ENCODE measurements around the gene CAAP1.

Gene CAAP1

DNA sequence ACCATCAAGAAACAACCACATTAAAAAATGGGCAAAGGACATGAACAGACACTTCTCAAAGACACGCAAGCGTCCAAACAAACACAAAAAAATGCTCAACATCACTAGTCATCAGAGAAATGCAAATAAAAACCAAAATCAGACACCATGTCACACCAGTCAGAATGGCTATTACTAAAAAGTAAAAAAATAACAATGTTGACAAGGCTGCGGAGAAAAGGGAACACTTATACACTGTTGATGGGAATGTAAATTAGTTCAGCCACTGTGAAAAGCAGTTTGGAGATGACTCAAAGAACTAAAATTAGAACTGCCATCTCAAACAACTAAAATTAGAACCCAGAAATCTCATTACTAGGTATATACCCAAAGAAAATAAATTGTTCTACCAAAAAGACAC lies 80.4 kb downstream of the CAAP1 start:
- Histone ChIP-seq H3K9me3 (replicated peaks; ENCODE audit: insufficient read depth, low read length) (no peaks in the 10 kb centered on the region), H3K79me2 (ENCODE audit: low read length) (no peaks in the 10 kb centered on the region), H3K36me3 (replicated peaks; ENCODE audit: insufficient read depth, low read length) (no peaks in the 10 kb centered on the region), H3K4me2 (ENCODE audit: low read depth, low read length) (no peak overlapping the region), H3K9ac (ENCODE audit: low read length) (no peak overlapping the region), H4K20me1 (ENCODE audit: insufficient read depth, low read length) (no peaks in the 10 kb centered on the region), H3K27me3 (replicated peaks; ENCODE audit: insufficient read depth, low read length) (no peaks in the 10 kb centered on the region), H3F3A (ENCODE audit: insufficient read depth, low read length) (no peaks in the 10 kb centered on the region), H3K4me3 (ENCODE audit: low read length) (no peak overlapping the region), H3K9me2 (replicated peaks; ENCODE audit: insufficient read depth, low read length) (no peaks in the 10 kb centered on the region), H3K27ac (ENCODE audit: low read length) (no peak overlapping the region), H3K4me1 (ENCODE audit: low read length) (no peaks in the 10 kb centered on the region), H2AFZ (ENCODE audit: low read length) (no peak overlapping the region)
- DNase-seq, result no peak
- TF ChIP-seq EZH2 (optimal IDR thresholded peaks at IDR 0.05; ENCODE audit: low read depth, low read length) (no peak), EZH2phosphoT487 (IDR thresholded peaks at IDR 0.05; ENCODE audit: low read length) (no peak)
- TF ChIP-seq, protein P1, sequence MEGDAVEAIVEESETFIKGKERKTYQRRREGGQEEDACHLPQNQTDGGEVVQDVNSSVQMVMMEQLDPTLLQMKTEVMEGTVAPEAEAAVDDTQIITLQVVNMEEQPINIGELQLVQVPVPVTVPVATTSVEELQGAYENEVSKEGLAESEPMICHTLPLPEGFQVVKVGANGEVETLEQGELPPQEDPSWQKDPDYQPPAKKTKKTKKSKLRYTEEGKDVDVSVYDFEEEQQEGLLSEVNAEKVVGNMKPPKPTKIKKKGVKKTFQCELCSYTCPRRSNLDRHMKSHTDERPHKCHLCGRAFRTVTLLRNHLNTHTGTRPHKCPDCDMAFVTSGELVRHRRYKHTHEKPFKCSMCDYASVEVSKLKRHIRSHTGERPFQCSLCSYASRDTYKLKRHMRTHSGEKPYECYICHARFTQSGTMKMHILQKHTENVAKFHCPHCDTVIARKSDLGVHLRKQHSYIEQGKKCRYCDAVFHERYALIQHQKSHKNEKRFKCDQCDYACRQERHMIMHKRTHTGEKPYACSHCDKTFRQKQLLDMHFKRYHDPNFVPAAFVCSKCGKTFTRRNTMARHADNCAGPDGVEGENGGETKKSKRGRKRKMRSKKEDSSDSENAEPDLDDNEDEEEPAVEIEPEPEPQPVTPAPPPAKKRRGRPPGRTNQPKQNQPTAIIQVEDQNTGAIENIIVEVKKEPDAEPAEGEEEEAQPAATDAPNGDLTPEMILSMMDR (IDR thresholded peaks at IDR 0.05; ENCODE audit: low read length), result no peak

DNA sequence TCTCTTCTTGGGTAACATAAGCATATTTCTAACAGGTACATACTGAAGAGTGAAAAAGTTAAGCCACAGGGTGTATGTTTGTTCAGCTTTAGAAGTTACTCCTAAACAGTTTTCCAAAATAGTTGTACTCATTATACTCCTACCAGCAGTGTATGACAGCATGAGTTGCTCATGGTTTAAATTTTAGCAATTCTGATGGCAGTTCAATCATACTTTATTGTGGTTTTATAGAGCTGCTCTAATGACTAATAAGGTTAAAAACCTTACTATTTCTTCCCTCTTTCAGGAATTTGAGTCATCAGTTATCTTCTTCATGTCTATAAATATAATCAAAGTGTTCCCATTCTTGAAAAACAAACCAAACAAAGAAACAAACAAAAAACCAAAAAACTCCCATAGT lies 81.5 kb downstream of the CAAP1 start:
- Histone ChIP-seq H3K27ac (ENCODE audit: low read length) (no peak overlapping the region), H3K4me2 (ENCODE audit: low read depth, low read length) (no peak overlapping the region), H4K20me1 (ENCODE audit: insufficient read depth, low read length) (no peaks in the 10 kb centered on the region), H3K9ac (ENCODE audit: low read length) (no peak overlapping the region), H3K9me2 (replicated peaks; ENCODE audit: insufficient read depth, low read length) (no peaks in the 10 kb centered on the region), H3K36me3 (replicated peaks; ENCODE audit: insufficient read depth, low read length) (no peaks in the 10 kb centered on the region), H3K4me1 (ENCODE audit: low read length) (no peaks in the 10 kb centered on the region), H3K4me3 (ENCODE audit: low read length) (no peak overlapping the region), H3K27me3 (replicated peaks; ENCODE audit: insufficient read depth, low read length) (no peaks in the 10 kb centered on the region), H2AFZ (ENCODE audit: low read length) (no peak overlapping the region), H3K79me2 (ENCODE audit: low read length) (no peaks in the 10 kb centered on the region), H3F3A (ENCODE audit: insufficient read depth, low read length) (no peaks in the 10 kb centered on the region), H3K9me3 (replicated peaks; ENCODE audit: insufficient read depth, low read length) (no peaks in the 10 kb centered on the region)
- TF ChIP-seq EZH2phosphoT487 (IDR thresholded peaks at IDR 0.05; ENCODE audit: low read length), result no peak
- TF ChIP-seq, protein P1 (IDR thresholded peaks at IDR 0.05; ENCODE audit: low read length), result no peak
- no peak for TF ChIP-seq EZH2 (optimal IDR thresholded peaks at IDR 0.05; ENCODE audit: low read depth, low read length)
- no peak for DNase-seq

DNA sequence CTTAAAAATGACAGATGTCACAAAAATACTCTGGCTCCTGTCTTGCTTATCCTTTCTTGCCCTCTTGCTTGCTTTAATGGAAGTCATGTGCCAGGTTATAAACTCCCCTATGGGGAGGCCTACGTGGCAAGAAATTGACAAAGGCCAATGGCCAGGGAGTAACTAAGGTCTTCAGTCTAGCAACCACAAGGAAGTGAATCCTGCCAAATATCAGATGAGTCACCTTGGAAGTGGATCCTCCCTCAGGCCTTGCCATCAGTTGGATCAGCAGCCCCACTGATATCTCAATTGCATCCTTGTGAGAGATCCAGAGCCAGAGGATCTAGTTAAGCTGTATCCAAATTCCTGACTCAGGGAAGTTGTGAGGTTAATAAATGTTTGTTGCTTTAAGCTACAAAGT lies 82.8 kb downstream of the CAAP1 start:
- no peak overlapping the region for H3K9ac ChIP-seq (ENCODE audit: low read length)
- TF ChIP-seq, protein P1 (IDR thresholded peaks at IDR 0.05; ENCODE audit: low read length), result no peak
- TF ChIP-seq EZH2 (optimal IDR thresholded peaks at IDR 0.05; ENCODE audit: low read depth, low read length) (no peak), EZH2phosphoT487 (IDR thresholded peaks at IDR 0.05; ENCODE audit: low read length) (no peak)
- H3F3A ChIP-seq (ENCODE audit: insufficient read depth, low read length), result no peaks in the 10 kb centered on the region
- no peak overlapping the region for H3K4me2 ChIP-seq (ENCODE audit: low read depth, low read length)
- no peak overlapping the region for H3K27ac ChIP-seq (ENCODE audit: low read length)
- H3K9me3 ChIP-seq (replicated peaks; ENCODE audit: insufficient read depth, low read length), result no peaks in the 10 kb centered on the region
- no peak overlapping the region for H2AFZ ChIP-seq (ENCODE audit: low read length)
- no peaks in the 10 kb centered on the region for H4K20me1 ChIP-seq (ENCODE audit: insufficient read depth, low read length)
- H3K79me2 ChIP-seq (ENCODE audit: low read length), result no peaks in the 10 kb centered on the region
- H3K27me3 ChIP-seq (replicated peaks; ENCODE audit: insufficient read depth, low read length), result no peaks in the 10 kb centered on the region
- no peaks in the 10 kb centered on the region for H3K9me2 ChIP-seq (replicated peaks; ENCODE audit: insufficient read depth, low read length)
- DNase-seq, result no peak
- no peaks in the 10 kb centered on the region for H3K36me3 ChIP-seq (replicated peaks; ENCODE audit: insufficient read depth, low read length)
- H3K4me1 ChIP-seq (ENCODE audit: low read length), result no peaks in the 10 kb centered on the region
- no peak overlapping the region for H3K4me3 ChIP-seq (ENCODE audit: low read length)
